Prostate gland (tissue), 2 donors: Measurements from ENCODE around the gene SMIM35.

Experiments used
- CTCF ChIP-seq, 4 experiments: fragments of 200-600 bp in 2 of 4; fragments of 450-650 bp in 2 of 4; sonication (generic) in 2 of 4; IDR thresholded peaks; 1 replicate in 3 of 4; 2 replicates in 1 of 4; pipeline ENCODE4 v1.5.1; 2016 to 2019; ENCODE audit warnings: antibody characterized with exemption in 4 of 4, mild to moderate bottlenecking in 2 of 4, moderate library complexity in 2 of 4
- POLR2A ChIP-seq: fragments of 450-650 bp; IDR thresholded peaks from one replicate; pipeline ENCODE4 v1.6.1; 2016; ENCODE audit warnings: antibody characterized with exemption, mild to moderate bottlenecking

DNA sequence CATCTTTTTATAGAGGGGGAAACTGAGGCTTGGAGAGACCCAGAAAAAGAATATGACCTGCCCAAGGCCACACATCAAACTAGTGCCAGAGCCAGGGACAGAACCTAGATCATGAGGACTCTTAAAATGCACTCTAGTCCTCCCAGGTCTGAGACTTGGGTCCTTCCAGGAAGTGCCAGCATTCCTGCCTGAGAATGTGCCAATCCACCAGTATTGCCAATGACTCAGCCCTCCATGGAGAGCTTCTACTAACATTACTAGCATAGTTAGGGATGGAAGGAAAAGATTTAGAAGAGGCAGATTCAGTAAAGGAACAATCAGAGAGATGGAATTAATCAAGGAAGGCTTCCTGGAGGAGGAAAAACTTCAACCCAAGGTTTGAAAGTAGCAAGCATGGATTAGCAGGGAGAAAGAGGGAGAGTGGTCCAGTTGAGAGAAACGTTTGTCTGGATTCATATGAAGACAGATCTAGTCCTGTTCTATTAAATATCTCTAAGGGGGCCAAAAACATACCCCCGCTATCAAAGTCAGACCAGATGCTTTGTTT, 20.1 kb upstream of the SMIM35 start:
- TF ChIP-seq CTCF (IDR thresholded peaks at IDR 0.05) (no peak), POLR2A (no peak)
